PC-9 (cell line): ENCODE results near the gene SLC1A4. TPM values are rescaled to one million over a fixed set of nuclear protein-coding genes. Genes with fewer than 3 reads are reported as not detected.

ENCODE experiments used
- BruUV-seq: library from RNA; stranded (reverse); fragments of 400-500 nt; replicated peaks from 2 replicates; lab custom pipeline; 2021; lab: Mats Ljungman, UMichigan
- CTCF ChIA-PET: fragments of 300-600 bp; sonication (Branson Sonifier 250); formaldehyde crosslinking; loops from one replicate; lab custom pipeline; 2022; ENCODE audit warnings: antibody characterized with exemption; lab: Charles Lee
- POLR2A ChIA-PET: fragments of 300-600 bp; sonication (Branson Sonifier 250); formaldehyde crosslinking; loops from one replicate; lab custom pipeline; 2022; ENCODE audit warnings: antibody characterized with exemption; ENCODE audit not compliant: unreplicated experiment; lab: Charles Lee
- DNase-seq, 2 experiments: peaks; one replicate each; pipeline versions ENCODE4 v3.0.0 to v3.0.0-alpha.2; 2015 to 2022; ENCODE audit warnings: mixed read lengths in 1 of 2
- H2AFZ ChIP-seq: fragments of 200-600 bp; sonication (generic); 2 replicates; pipeline ENCODE4 v1.8.1; 2017; ENCODE audit warnings: antibody characterized with exemption
- H3F3A ChIP-seq: fragments of 200-600 bp; sonication (generic); 2 replicates; pipeline ENCODE4 v1.8.1; 2017; ENCODE audit warnings: antibody characterized with exemption, mild to moderate bottlenecking, low read depth; ENCODE audit not compliant: insufficient read depth
- H3K27ac ChIP-seq: fragments of 200-600 bp; sonication (generic); 2 replicates; pipeline ENCODE4 v1.6.1; 2016; ENCODE audit warnings: mixed run types
- H3K27me3 ChIP-seq: fragments of 200-600 bp; sonication (generic); 2 replicates; pipeline ENCODE4 v1.6.1; 2016; ENCODE audit warnings: low read depth, mixed run types; ENCODE audit not compliant: insufficient read depth
- H3K36me3 ChIP-seq: fragments of 200-600 bp; sonication (generic); 2 replicates; pipeline ENCODE4 v1.6.1; 2016; ENCODE audit warnings: low read depth, mixed run types
- H3K4me1 ChIP-seq: fragments of 200-600 bp; sonication (generic); replicated peaks from 2 replicates; pipeline ENCODE4 v1.6.1; 2016; ENCODE audit warnings: mixed run types; ENCODE audit not compliant: insufficient read depth
- H3K4me2 ChIP-seq: fragments of 200-600 bp; sonication (generic); 2 replicates; pipeline ENCODE4 v1.6.1; 2017; ENCODE audit warnings: mixed run types
- H3K4me3 ChIP-seq: fragments of 200-600 bp; sonication (generic); 2 replicates; pipeline ENCODE4 v1.6.1; 2016; ENCODE audit warnings: mixed run types
- H3K79me2 ChIP-seq: fragments of 200-600 bp; sonication (generic); 2 replicates; pipeline ENCODE4 v1.6.1; 2017; ENCODE audit warnings: low read depth, mixed run types
- H3K9me2 ChIP-seq: fragments of 200-600 bp; sonication (generic); 2 replicates; pipeline ENCODE4 v1.8.1; 2017; ENCODE audit warnings: mild to moderate bottlenecking; ENCODE audit not compliant: insufficient read depth
- H3K9me3 ChIP-seq: fragments of 200-600 bp; sonication (generic); 2 replicates; pipeline ENCODE4 v1.8.1; 2016; ENCODE audit warnings: low read depth; ENCODE audit not compliant: insufficient read depth
- H4K20me1 ChIP-seq: fragments of 200-600 bp; sonication (generic); 2 replicates; pipeline ENCODE4 v1.8.1; 2017; ENCODE audit not compliant: insufficient read depth
- CTCF ChIP-seq: fragments of 200-600 bp; sonication (generic); conservative IDR thresholded peaks from 2 replicates; pipeline ENCODE4 v1.6.1; 2017; ENCODE audit warnings: mixed run types, antibody characterized with exemption, mild to moderate bottlenecking, moderate library complexity
- EZH2 ChIP-seq: fragments of 200-600 bp; sonication (generic); IDR thresholded peaks from 2 replicates; pipeline ENCODE4 v1.8.0; 2017; ENCODE audit warnings: antibody characterized with exemption, low read depth
- intact Hi-C: fragments of 100-400 bp; cut with micrococcal nuclease; formaldehyde crosslinking; loops from one replicate; pipeline ENCODE4 v1.10.0; 2022; ENCODE audit not compliant: unreplicated experiment
- total RNA-seq: library from RNA; stranded (reverse); gene quantifications from 2 replicates; pipeline ENCODE4 v1.2.3, GENCODE V29; 2021

SLC1A4 gene
- total RNA-seq, 1 experiment from 2014 or later = 8.7 TPM

DNA sequence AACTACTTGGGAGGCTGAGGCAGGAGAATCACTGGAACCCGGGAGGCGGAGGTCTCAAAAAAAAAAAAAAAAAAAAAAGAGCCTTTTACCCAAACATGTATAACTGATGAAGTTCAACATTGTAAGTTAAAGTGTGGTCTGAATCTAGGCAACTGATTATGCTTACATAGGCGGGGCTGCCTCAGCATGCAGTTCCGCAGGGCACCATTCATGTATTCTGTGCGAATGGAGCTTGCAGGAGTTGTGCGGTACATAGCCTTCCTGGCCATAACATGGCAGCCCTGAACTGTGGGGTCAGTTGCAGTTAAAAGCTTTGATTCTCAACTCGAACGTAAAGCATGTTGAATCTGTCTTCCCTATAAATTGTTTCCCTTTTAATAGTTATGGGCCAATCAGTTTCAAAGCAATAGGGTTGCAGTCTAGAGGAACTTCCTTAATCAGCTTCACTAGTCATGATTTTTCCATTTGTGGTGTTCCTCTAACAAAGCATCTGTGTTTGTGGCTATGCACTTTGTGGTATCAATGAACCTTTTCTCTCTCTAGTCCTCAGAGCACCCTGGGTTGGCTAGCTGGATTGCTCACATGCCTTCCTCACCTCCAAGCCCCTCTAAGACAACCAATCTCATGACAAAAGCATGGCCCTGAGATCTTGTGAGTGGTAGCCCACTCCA, 36.4 kb downstream of the SLC1A4 start:
- Histone ChIP-seq H3K79me2 (no peaks in the 10 kb centered on the region), H3K4me3 (no peak overlapping the region), H3K27me3 (no peaks in the 10 kb centered on the region), H3K9me3 (no peaks in the 10 kb centered on the region), H3K4me2 (no peak overlapping the region), H3K4me1 (peaks cover 11% of the 10 kb centered on the region), H3K27ac (no peak overlapping the region), H3K36me3 (no peaks in the 10 kb centered on the region), H4K20me1 (no peaks in the 10 kb centered on the region), H3F3A (0 out of 2 replicates have a peak, but pooled peaks cover 4% of the 10 kb centered on the region), H2AFZ (no peak overlapping the region), H3K9me2 (no peaks in the 10 kb centered on the region; the same call in 1 of the 2 replicates)
- BruUV-seq = no TSS peak
- intact Hi-C loops = no loop called here
- CTCF ChIA-PET = interaction anchor here (0.6 kb wide), 1 partner anchor 186 kb away, joined by 3 read pairs; no protein-coding TSS in a partner anchor
- DNase-seq = no peak
- TF ChIP-seq EZH2 = no peak
- TF ChIP-seq CTCF = no peak
- POLR2A ChIA-PET = no interaction called here

DNA sequence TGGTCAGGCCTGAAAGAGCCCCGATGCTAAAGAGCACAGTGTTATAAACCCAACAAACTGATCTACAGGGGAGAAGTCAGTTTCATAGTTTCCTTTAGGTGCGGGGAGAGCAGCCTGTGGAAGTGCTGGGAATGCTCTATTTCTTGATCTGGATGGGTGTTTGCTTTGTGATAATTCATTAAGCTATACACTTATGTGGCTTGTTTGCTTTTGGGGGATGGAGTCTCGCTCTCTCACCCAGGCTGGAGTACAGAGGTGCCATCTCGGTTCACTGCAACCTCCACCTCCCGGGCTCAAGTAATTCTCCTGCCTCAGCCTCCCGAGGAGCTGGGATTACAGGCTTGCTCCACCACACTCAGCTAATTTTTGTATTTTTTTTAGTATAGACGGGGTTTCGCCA, 37.0 kb downstream of the SLC1A4 start:
- BruUV-seq = no TSS peak

More for the DNA sequence above, 37.0 kb downstream of the SLC1A4 start:
- Histone ChIP-seq H3K79me2 (no peaks in the 10 kb centered on the region), H3K27me3 (no peaks in the 10 kb centered on the region), H2AFZ (no peak overlapping the region), H3K4me2 (no peak overlapping the region), H3K4me1 (peaks cover 11% of the 10 kb centered on the region), H3F3A (0 out of 2 replicates have a peak, but pooled peaks cover 4% of the 10 kb centered on the region), H3K4me3 (no peak overlapping the region), H3K27ac (no peak overlapping the region), H4K20me1 (no peaks in the 10 kb centered on the region), H3K36me3 (no peaks in the 10 kb centered on the region), H3K9me3 (no peaks in the 10 kb centered on the region), H3K9me2 (no peaks in the 10 kb centered on the region; the same call in 1 of the 2 replicates)
- ChIA-PET POLR2A (no interaction called here), CTCF (no interaction called here)
- no peak for DNase-seq
- intact Hi-C loops = no loop called here
- TF ChIP-seq EZH2 (no peak), CTCF (no peak)
